ENCODE measurements around the gene DCC. TPM values are rescaled to one million over a fixed set of nuclear protein-coding genes. Genes with fewer than 3 reads are reported as not detected.

The DCC gene
- polyA plus RNA-seq, 1 donor (not counting 4 experiments of a cell fraction or from before 2014, with no cell fraction given): not detected

- no peak for DNase-seq (ENCODE audit: low read depth, low spot score)
- no peak overlapping the region for H3K4me3 ChIP-seq (ENCODE audit: control insufficient read depth in 2 of 3, extremely low read depth in 1 of 3, insufficient read depth in 2 of 3, low read depth in 1 of 3, low read length in 3 of 3)
- dilution Hi-C loops (cut with MboI; ENCODE audit: extremely low pct_ligation_motif_present, low sequenced_read_pairs): no loop called here
- no peaks in the 10 kb centered on the region for H3K4me1 ChIP-seq (ENCODE audit: control insufficient read depth, extremely low read depth, insufficient read depth, low read length)
- H4K20me1 ChIP-seq (ENCODE audit: control insufficient read depth, extremely low read depth, insufficient read depth, low read length): no peaks in the 10 kb centered on the region
- no peaks in the 10 kb centered on the region for H3K36me3 ChIP-seq (ENCODE audit: control insufficient read depth in 2 of 2, extremely low read depth in 1 of 2, insufficient read depth in 2 of 2, low read length in 2 of 2)
- TF ChIP-seq EZH2 (IDR thresholded peaks at IDR 0.05; ENCODE audit: low read length) (no peak), CTCF (optimal IDR thresholded peaks at IDR 0.05 in 1 of 3, IDR thresholded peaks at IDR 0.05 in 1 of 3, conservative IDR thresholded peaks at IDR 0.05 in 1 of 3; ENCODE audit: extremely low read depth in 1 of 3, insufficient read depth in 2 of 3, low read length in 3 of 3) (no peak)
- H3K4me2 ChIP-seq (ENCODE audit: control insufficient read depth, extremely low read depth, insufficient read depth, low read depth, low read length): no peak overlapping the region
- no peaks in the 10 kb centered on the region for H3K79me2 ChIP-seq (ENCODE audit: control insufficient read depth, insufficient read depth, low read length)
- H3K27ac ChIP-seq (ENCODE audit: control insufficient read depth, insufficient read depth, low read length): no peak overlapping the region
- no peaks in the 10 kb centered on the region for H3K27me3 ChIP-seq (ENCODE audit: control insufficient read depth, extremely low read depth, insufficient read depth, low read length)
- H3K9me3 ChIP-seq (ENCODE audit: control insufficient read depth, low read depth, low read length): no peaks in the 10 kb centered on the region
- H2AFZ ChIP-seq (ENCODE audit: control insufficient read depth, low read length): no peak overlapping the region
- H3K9ac ChIP-seq (ENCODE audit: control insufficient read depth, extremely low read depth, insufficient read depth, low read length): no peak overlapping the region
- FAIRE-seq: no peak
- no peaks in the 10 kb centered on the region for H3K9me1 ChIP-seq (ENCODE audit: control insufficient read depth, extremely low read depth, insufficient read depth, low read length)
These were observed 191.8 kb downstream of the DCC start for GRCh38 chr18:52531836-52532235.

GRCh38 chr18:52536039-52536438 lies 196.0 kb downstream of the DCC start:
- Histone ChIP-seq H4K20me1 (ENCODE audit: control insufficient read depth, extremely low read depth, insufficient read depth, low read length) (no peaks in the 10 kb centered on the region), H3K36me3 (ENCODE audit: control insufficient read depth in 2 of 2, extremely low read depth in 1 of 2, insufficient read depth in 2 of 2, low read length in 2 of 2) (no peaks in the 10 kb centered on the region), H3K9me1 (ENCODE audit: control insufficient read depth, extremely low read depth, insufficient read depth, low read length) (no peaks in the 10 kb centered on the region), H3K4me2 (ENCODE audit: control insufficient read depth, extremely low read depth, insufficient read depth, low read depth, low read length) (no peak overlapping the region), H3K9me3 (ENCODE audit: control insufficient read depth, low read depth, low read length) (no peaks in the 10 kb centered on the region), H3K27ac (ENCODE audit: control insufficient read depth, insufficient read depth, low read length) (no peak overlapping the region), H3K4me1 (ENCODE audit: control insufficient read depth, extremely low read depth, insufficient read depth, low read length) (no peaks in the 10 kb centered on the region), H3K79me2 (ENCODE audit: control insufficient read depth, insufficient read depth, low read length) (no peaks in the 10 kb centered on the region), H3K27me3 (ENCODE audit: control insufficient read depth, extremely low read depth, insufficient read depth, low read length) (no peaks in the 10 kb centered on the region), H3K9ac (ENCODE audit: control insufficient read depth, extremely low read depth, insufficient read depth, low read length) (no peak overlapping the region), H3K4me3 (ENCODE audit: control insufficient read depth in 2 of 3, extremely low read depth in 1 of 3, insufficient read depth in 2 of 3, low read depth in 1 of 3, low read length in 3 of 3) (no peak overlapping the region), H2AFZ (ENCODE audit: control insufficient read depth, low read length) (no peak overlapping the region)
- dilution Hi-C loops (cut with MboI; ENCODE audit: extremely low pct_ligation_motif_present, low sequenced_read_pairs): loop anchor here (5.0 kb wide), 1 partner anchor 49 kb away; no protein-coding TSS in a partner anchor
- DNase-seq (ENCODE audit: low read depth, low spot score): no peak
- TF ChIP-seq EZH2 (IDR thresholded peaks at IDR 0.05; ENCODE audit: low read length) (no peak), CTCF (optimal IDR thresholded peaks at IDR 0.05 in 1 of 3, IDR thresholded peaks at IDR 0.05 in 1 of 3, conservative IDR thresholded peaks at IDR 0.05 in 1 of 3; ENCODE audit: extremely low read depth in 1 of 3, insufficient read depth in 2 of 3, low read length in 3 of 3) (no peak)
- no peak for FAIRE-seq

Data from keratinocyte (primary cell).